Gastroesophageal sphincter (tissue), 3 donors: Measurements from ENCODE around the gene MRPS12.

ENCODE experiments used
- CTCF ChIP-seq, 4 experiments: fragments of 200-600 bp in 2 of 4; fragments of 450-650 bp in 2 of 4; sonication (generic) in 1 of 4; IDR thresholded peaks; one replicate each; pipeline ENCODE4 v1.5.1; 2017 to 2019; ENCODE audit warnings: antibody characterized with exemption in 4 of 4, mild to moderate bottlenecking in 2 of 4, moderate library complexity in 2 of 4
- POLR2AphosphoS5 ChIP-seq: sonication (generic); formaldehyde crosslinking; IDR thresholded peaks from one replicate; pipeline ENCODE4 v1.6.1; 2017; ENCODE audit warnings: antibody characterized with exemption

DNA sequence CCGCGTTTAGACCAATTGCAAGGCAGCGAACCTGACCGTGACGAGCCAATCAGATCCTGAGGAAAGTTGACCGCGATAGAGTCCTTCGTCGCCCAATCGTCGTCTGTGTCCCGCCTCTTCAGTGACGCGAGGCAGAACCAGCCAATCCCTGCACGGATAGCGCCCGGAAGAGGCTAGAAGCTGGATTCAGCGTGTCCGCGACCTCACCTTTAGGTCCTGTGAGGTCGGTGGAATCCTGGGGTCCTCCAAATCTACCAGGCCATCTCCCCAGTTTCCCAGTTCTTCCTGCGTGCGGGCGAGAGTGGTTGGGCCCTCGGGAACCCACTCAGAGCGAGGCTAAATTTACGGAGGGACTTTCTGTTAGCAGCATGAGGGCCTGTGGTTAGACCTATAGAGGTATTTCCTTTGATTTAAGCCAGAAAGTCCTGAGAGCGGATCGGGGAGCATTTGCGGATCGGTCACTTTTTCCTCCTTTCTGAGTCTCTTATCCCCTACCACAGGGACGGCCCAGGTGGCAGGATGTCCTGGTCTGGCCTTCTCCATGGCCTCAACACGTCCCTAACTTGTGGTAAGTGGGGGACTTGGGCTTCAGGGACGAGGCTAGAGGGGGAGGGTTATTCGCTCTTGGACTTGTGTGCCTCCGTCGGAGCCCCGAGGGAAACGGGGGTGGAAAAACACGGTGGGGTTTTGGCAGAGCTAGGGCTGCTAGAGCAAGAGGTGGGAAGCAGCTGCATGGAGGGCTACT, at the start of gene MRPS12:
- TF ChIP-seq POLR2AphosphoS5 (peak; percentile 45), CTCF (IDR thresholded peaks at IDR 0.05) (no peak)
